Retinal pigment epithelial cell (primary cell): Measurements from ENCODE around the gene HHIP.

Source experiments
- DNase-seq: peaks from one replicate; pipeline ENCODE4 v3.0.0-alpha.2; 2010; ENCODE audit warnings: low read depth
- H3K4me3 ChIP-seq: 2 replicates; pipeline ENCODE4 v1.5.1; 2011; ENCODE audit warnings: mild to moderate bottlenecking, low read length, control low read depth, moderate library complexity
- TF ChIP-seq, protein P1 (sequence below): conservative IDR thresholded peaks from 2 replicates; pipeline ENCODE4 v1.5.1; 2011; ENCODE audit warnings: low read depth, low read length, control low read depth, inconsistent platforms

Gene HHIP

DNA sequence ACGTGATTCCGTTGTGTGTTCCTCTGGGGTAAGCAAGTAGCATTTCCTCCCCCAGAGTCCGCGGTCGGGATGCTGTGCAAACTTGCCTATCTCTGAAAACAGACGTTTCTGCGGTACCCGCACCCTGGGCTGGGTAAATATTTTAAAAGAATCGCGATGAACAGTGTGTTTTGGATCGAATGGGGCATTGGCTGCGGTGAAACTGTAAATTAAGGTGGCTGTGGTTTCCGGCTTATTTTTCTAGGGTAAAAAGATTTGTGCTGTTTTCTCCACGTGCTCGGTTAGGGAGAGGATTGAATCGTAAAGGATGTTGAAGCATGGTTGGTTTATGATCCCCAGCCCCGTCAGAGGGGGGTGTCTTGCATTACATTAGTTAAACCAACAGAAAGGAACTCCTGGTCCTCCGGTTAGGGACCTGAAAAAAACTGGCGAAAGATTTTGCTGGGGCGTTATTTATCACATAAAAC is 1.2 kb downstream of the HHIP start:
- DNase-seq: no peak
- TF ChIP-seq, protein P1, sequence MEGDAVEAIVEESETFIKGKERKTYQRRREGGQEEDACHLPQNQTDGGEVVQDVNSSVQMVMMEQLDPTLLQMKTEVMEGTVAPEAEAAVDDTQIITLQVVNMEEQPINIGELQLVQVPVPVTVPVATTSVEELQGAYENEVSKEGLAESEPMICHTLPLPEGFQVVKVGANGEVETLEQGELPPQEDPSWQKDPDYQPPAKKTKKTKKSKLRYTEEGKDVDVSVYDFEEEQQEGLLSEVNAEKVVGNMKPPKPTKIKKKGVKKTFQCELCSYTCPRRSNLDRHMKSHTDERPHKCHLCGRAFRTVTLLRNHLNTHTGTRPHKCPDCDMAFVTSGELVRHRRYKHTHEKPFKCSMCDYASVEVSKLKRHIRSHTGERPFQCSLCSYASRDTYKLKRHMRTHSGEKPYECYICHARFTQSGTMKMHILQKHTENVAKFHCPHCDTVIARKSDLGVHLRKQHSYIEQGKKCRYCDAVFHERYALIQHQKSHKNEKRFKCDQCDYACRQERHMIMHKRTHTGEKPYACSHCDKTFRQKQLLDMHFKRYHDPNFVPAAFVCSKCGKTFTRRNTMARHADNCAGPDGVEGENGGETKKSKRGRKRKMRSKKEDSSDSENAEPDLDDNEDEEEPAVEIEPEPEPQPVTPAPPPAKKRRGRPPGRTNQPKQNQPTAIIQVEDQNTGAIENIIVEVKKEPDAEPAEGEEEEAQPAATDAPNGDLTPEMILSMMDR: no peak
- H3K4me3 ChIP-seq: peak overlapping the region; percentile 59

- H3K4me3 ChIP-seq: no peak overlapping the region
- TF ChIP-seq, protein P1: no peak
- DNase-seq: no peak
Observed at GRCh38 chr4:144647590-144647989, 1.6 kb downstream of the HHIP start.

DNA sequence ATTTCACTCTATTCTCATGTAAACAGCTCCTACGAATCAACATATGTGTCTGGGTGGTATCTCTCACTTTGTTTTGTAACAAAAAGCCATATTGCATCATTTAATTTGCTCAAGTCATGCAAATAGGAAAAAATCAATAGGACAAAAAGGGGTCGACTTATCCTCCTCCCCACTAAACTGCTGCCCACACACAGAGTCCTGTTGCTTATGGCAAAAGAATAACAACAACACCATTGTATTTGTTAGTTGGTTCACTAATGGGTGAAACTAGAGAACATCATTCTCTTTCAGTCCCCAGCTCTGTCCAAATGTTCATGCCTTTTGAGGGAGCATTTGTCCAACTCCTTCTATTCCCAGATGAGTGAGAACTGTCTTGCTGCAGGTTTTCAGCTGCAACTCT is 2.1 kb downstream of the HHIP start:
- no peak overlapping the region for H3K4me3 ChIP-seq
- no peak for DNase-seq
- TF ChIP-seq, protein P1: no peak

DNA sequence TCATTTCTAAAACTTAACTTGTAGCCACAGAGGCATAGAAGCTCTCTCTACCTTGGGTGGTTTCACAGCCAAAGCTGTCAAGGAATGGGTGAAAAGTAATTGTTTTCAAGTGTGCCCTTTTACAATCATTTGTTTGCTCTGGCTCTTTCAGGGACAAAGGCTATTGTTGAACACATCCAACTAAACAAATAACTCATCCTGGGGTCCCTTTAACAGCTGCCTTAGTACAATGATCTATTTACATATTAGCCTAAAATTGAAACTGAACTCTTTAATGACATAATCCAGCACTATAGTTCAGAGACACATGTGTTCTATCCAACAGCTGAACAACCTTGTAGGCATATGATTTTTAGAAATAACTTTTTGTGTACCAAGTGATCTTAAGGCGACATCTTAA is 3.7 kb downstream of the HHIP start:
- DNase-seq: no peak
- no peak overlapping the region for H3K4me3 ChIP-seq
- TF ChIP-seq, protein P1: no peak

DNA sequence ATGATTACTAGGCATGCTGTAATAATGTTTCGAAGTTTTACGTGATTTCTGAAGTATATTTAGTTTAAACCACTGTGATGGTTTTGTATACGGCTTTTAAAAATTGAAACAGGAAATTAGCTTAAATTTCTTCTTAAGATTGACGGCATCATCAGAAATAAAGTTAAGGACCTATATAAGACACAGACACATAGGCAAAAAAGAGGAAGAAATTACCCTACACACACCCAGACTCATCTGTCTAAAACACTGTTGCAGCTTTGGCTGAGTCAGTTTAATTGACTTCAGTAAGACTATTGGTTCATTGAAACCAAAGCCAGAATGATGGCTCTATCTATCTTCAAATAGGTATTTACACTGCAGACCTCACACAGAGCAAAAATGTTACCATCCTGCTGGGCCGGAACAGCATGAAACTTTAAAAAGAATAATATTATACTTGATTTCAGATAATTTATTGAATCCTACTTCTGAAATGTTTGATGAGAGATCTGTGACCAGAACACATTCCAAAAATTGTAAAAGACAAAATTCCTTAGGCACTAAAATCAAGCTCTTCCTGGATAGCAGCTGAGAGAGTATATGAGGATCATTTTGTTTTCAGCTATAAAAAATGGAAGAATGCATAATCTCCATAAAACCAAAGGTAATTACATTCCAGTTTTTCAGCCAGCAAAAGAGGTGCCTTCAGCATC is 4.5 kb downstream of the HHIP start:
- DNase-seq: no peak
- TF ChIP-seq, protein P1: no peak
- H3K4me3 ChIP-seq: no peak overlapping the region

DNA sequence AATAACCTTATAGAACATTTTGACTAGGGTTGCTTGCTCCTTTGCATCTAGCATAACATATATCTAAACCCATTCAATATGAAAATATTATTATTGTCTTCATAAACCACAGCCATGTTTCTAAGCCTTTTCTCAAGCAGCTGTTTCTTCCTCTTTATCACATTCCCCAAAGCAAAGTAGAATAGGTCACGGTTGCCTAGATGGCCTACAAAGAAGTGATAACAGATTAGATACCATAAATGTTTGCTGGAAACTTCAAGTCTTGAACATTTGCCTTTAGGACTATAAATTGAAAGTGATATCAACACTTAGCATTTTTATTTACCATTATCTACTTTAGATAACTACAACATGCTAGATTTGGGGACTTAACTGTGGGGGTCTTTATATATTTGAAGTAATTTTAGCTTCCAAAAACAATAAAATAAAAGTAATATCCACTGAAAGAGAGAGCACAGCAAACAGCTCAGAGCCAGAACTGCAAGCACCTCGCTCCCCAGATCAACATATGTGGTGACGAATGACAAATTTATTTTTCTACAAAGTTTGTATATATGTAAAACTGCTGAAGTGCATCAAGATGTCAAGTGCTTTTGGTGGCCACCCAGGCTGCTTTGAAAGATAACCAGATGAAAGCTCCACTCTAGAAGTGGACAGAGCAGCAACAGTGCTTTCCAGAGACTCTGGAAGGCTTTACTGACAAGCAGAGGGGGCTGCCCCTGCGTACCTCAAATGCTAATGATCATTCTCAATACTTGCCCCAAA is 8.0 kb downstream of the HHIP start:
- TF ChIP-seq, protein P1: no peak
- DNase-seq: no peak
- H3K4me3 ChIP-seq: no peak overlapping the region

- DNase-seq: no peak
- H3K4me3 ChIP-seq: no peak overlapping the region
- TF ChIP-seq, protein P1: no peak
Observed at GRCh38 chr4:144655491-144655890, 9.5 kb downstream of the HHIP start.
